Measurements from ENCODE around the gene TET1.
A peak's percentile ranks its signal among the peaks of the same experiment; 100 is the strongest.

The TET1 gene

GRCh38 chr10:68586606-68587305, 26.6 kb downstream of the TET1 start:
- TF ChIP-seq, protein P1, sequence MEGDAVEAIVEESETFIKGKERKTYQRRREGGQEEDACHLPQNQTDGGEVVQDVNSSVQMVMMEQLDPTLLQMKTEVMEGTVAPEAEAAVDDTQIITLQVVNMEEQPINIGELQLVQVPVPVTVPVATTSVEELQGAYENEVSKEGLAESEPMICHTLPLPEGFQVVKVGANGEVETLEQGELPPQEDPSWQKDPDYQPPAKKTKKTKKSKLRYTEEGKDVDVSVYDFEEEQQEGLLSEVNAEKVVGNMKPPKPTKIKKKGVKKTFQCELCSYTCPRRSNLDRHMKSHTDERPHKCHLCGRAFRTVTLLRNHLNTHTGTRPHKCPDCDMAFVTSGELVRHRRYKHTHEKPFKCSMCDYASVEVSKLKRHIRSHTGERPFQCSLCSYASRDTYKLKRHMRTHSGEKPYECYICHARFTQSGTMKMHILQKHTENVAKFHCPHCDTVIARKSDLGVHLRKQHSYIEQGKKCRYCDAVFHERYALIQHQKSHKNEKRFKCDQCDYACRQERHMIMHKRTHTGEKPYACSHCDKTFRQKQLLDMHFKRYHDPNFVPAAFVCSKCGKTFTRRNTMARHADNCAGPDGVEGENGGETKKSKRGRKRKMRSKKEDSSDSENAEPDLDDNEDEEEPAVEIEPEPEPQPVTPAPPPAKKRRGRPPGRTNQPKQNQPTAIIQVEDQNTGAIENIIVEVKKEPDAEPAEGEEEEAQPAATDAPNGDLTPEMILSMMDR (IDR thresholded peaks at IDR 0.05; ENCODE audit: low read length, missing control alignments): no peak
- no peak for DNase-seq (ENCODE audit: low read depth)
- no peak overlapping the region for H3K4me3 ChIP-seq (replicated peaks; ENCODE audit: low read depth, low read length)

GRCh38 chr10:68594405-68594804, 34.3 kb downstream of the TET1 start:
- peak; percentile 71 for DNase-seq (ENCODE audit: low read depth)
- no peak overlapping the region for H3K4me3 ChIP-seq (replicated peaks; ENCODE audit: low read depth, low read length)
- TF ChIP-seq, protein P1 (IDR thresholded peaks at IDR 0.05; ENCODE audit: low read length, missing control alignments): no peak

DNA sequence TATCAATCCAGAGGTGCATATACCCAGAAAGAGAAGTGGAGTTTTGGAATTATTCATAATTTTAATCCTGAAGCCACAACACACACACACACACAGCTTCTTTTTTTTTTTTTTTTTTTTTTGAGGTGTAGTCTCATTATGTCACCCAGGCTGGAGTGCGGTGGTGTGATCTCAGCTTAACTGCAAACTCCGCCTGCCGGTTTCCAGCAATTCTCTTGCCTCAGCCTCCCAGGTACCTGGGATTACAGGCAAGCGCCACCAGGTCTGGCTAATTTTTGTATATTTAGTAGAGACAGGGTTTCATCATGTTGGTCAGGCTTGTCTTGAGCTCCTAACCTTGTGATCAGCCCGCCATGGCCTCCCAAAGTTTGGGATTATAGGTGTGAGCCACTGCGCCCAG, 35.4 kb downstream of the TET1 start:
- no peak overlapping the region for H3K4me3 ChIP-seq (replicated peaks; ENCODE audit: low read depth, low read length)
- DNase-seq (ENCODE audit: low read depth): no peak
- TF ChIP-seq, protein P1 (IDR thresholded peaks at IDR 0.05; ENCODE audit: low read length, missing control alignments): no peak

GRCh38 chr10:68597407-68597806, 37.3 kb downstream of the TET1 start:
- DNase-seq (ENCODE audit: low read depth): no peak
- no peak overlapping the region for H3K4me3 ChIP-seq (replicated peaks; ENCODE audit: low read depth, low read length)

DNA sequence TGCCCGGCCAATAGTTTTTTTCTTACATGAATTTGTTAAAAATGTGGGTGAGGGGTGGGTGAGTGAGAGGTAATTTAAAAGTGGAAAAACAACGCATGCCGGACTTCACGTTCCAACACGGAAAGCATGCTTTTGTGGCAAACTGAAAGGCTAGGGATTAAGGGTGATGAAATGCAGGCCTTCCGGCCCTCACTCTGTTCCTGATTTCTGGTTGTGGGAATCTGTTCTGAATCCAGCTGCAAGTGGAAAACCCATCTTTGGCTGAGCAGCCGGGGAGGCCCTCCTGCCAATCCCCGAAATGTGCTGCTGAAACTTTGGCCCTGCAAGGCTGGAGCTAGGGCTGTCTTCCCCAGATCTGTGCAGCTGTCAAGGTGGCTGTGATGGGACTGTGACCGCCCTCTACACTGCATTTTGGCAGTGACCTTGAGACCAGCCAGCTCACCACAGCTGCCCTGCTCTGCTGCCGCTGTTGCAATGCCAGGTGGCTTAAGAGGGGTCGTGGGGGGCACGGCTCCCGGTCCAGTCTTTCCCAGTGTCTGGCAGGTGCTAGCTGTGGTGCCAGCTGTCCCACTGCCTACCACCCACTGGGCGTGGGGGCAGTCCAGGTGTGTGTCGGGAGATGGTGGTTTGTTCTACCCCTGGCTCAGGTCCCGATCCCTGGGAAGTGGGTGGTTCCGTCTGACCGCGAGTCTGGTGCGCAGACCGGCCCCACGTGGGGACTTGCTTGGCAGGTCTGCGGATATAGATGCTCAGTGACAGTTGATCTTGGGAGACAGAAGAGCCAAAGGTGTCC, 39.0 kb downstream of the TET1 start:
- no peak overlapping the region for H3K4me3 ChIP-seq (replicated peaks; ENCODE audit: low read depth, low read length)
- peak; percentile 51 for DNase-seq (ENCODE audit: low read depth)
- TF ChIP-seq, protein P1 (IDR thresholded peaks at IDR 0.05; ENCODE audit: low read length, missing control alignments): no peak

More at GRCh38 chr10:68597407-68597806, 37.3 kb downstream of the TET1 start:
- TF ChIP-seq, protein P1 (IDR thresholded peaks at IDR 0.05; ENCODE audit: low read length, missing control alignments): no peak

- TF ChIP-seq, protein P1 (IDR thresholded peaks at IDR 0.05; ENCODE audit: low read length, missing control alignments): no peak
- DNase-seq (ENCODE audit: low read depth): no peak
- H3K4me3 ChIP-seq (replicated peaks; ENCODE audit: low read depth, low read length): peak overlapping the region; percentile 50
Measured at GRCh38 chr10:68599771-68600040, 39.6 kb downstream of the TET1 start.
